Measurements from ENCODE around the gene THSD7A. TPM values are rescaled to one million over a fixed set of nuclear protein-coding genes. Genes with fewer than 3 reads are reported as not detected.

THSD7A gene
- polyA plus RNA-seq, 1 donor (not counting 4 experiments of a cell fraction or from before 2014, with no cell fraction given) = not detected

DNA sequence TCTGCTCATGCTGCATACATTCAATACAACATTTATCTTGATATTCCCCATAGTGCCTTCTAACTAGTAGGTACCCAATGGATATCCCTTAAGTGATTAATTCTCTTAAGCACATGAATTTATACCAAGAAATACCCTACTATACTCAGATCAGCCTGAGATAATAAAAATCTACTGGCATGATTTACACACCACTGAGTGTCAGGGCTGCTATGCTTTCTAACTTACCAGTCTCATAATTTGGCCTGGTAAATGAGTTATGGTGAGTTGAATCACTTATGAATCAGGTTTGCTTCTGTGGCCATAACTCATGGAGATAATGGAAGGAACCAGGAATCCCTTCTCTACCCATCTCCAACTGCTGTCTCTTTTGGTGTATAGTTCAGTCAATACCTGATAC lies 122.8 kb downstream of the THSD7A start:
- H3K9me3 ChIP-seq (ENCODE audit: control insufficient read depth, low read depth, low read length) = no peaks in the 10 kb centered on the region
- no peaks in the 10 kb centered on the region for H4K20me1 ChIP-seq (ENCODE audit: control insufficient read depth, extremely low read depth, insufficient read depth, low read length)
- no peak overlapping the region for H3K4me3 ChIP-seq (ENCODE audit: control insufficient read depth in 2 of 3, extremely low read depth in 1 of 3, insufficient read depth in 2 of 3, low read depth in 1 of 3, low read length in 3 of 3)
- no peaks in the 10 kb centered on the region for H3K79me2 ChIP-seq (ENCODE audit: control insufficient read depth, insufficient read depth, low read length)
- H3K27ac ChIP-seq (ENCODE audit: control insufficient read depth, insufficient read depth, low read length) = no peak overlapping the region
- H3K9ac ChIP-seq (ENCODE audit: control insufficient read depth, extremely low read depth, insufficient read depth, low read length) = no peak overlapping the region
- H3K4me1 ChIP-seq (ENCODE audit: control insufficient read depth, extremely low read depth, insufficient read depth, low read length) = no peaks in the 10 kb centered on the region
- H3K27me3 ChIP-seq (ENCODE audit: control insufficient read depth, extremely low read depth, insufficient read depth, low read length) = no peaks in the 10 kb centered on the region
- DNase-seq (ENCODE audit: low read depth, low spot score) (no peak), FAIRE-seq (no peak)
- dilution Hi-C loops (cut with MboI; ENCODE audit: extremely low pct_ligation_motif_present, low sequenced_read_pairs) = no loop called here
- no peak overlapping the region for H3K4me2 ChIP-seq (ENCODE audit: control insufficient read depth, extremely low read depth, insufficient read depth, low read depth, low read length)
- TF ChIP-seq, protein P1, sequence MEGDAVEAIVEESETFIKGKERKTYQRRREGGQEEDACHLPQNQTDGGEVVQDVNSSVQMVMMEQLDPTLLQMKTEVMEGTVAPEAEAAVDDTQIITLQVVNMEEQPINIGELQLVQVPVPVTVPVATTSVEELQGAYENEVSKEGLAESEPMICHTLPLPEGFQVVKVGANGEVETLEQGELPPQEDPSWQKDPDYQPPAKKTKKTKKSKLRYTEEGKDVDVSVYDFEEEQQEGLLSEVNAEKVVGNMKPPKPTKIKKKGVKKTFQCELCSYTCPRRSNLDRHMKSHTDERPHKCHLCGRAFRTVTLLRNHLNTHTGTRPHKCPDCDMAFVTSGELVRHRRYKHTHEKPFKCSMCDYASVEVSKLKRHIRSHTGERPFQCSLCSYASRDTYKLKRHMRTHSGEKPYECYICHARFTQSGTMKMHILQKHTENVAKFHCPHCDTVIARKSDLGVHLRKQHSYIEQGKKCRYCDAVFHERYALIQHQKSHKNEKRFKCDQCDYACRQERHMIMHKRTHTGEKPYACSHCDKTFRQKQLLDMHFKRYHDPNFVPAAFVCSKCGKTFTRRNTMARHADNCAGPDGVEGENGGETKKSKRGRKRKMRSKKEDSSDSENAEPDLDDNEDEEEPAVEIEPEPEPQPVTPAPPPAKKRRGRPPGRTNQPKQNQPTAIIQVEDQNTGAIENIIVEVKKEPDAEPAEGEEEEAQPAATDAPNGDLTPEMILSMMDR (optimal IDR thresholded peaks at IDR 0.05 in 1 of 3, IDR thresholded peaks at IDR 0.05 in 1 of 3, conservative IDR thresholded peaks at IDR 0.05 in 1 of 3; ENCODE audit: extremely low read depth in 1 of 3, insufficient read depth in 2 of 3, low read length in 3 of 3) = no peak
- no peak for TF ChIP-seq EZH2 (IDR thresholded peaks at IDR 0.05; ENCODE audit: low read length)
- no peak overlapping the region for H2AFZ ChIP-seq (ENCODE audit: control insufficient read depth, low read length)
- H3K36me3 ChIP-seq (ENCODE audit: control insufficient read depth in 2 of 2, extremely low read depth in 1 of 2, insufficient read depth in 2 of 2, low read length in 2 of 2) = no peaks in the 10 kb centered on the region
- H3K9me1 ChIP-seq (ENCODE audit: control insufficient read depth, extremely low read depth, insufficient read depth, low read length) = no peaks in the 10 kb centered on the region

DNA sequence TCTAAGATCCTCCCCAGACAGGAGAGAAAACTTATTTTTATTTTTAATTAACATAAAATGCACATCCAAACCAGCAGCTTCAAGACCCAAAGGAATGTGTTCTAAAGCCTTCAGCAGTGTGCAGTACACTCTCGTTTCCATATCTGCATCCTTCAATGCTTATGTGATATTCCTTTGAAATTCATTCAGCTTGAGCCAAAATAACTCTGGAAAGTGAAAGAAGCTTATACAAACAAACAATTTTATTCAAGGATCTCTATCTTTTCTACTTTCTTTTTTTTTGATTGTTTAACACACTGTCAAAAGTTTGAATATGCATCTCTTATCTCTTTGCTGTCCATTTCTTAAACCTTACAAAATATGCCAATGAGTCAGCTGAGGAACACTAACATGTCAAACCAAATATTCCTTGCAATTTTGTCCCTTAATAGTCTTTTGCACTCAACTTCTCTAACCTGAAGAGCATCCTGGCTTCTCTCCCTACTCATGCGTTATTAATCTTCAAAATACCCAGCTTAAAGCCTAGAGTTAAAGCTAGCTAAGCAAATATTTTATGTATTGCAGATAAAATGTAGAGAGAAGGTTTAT lies 124.3 kb downstream of the THSD7A start:
- no peaks in the 10 kb centered on the region for H3K4me1 ChIP-seq (ENCODE audit: control insufficient read depth, extremely low read depth, insufficient read depth, low read length)
- H3K9me3 ChIP-seq (ENCODE audit: control insufficient read depth, low read depth, low read length) = no peaks in the 10 kb centered on the region
- no peak overlapping the region for H2AFZ ChIP-seq (ENCODE audit: control insufficient read depth, low read length)
- H3K27me3 ChIP-seq (ENCODE audit: control insufficient read depth, extremely low read depth, insufficient read depth, low read length) = no peaks in the 10 kb centered on the region
- H3K4me3 ChIP-seq (ENCODE audit: control insufficient read depth in 2 of 3, extremely low read depth in 1 of 3, insufficient read depth in 2 of 3, low read depth in 1 of 3, low read length in 3 of 3) = no peak overlapping the region
- no peaks in the 10 kb centered on the region for H3K79me2 ChIP-seq (ENCODE audit: control insufficient read depth, insufficient read depth, low read length)
- dilution Hi-C loops (cut with MboI; ENCODE audit: extremely low pct_ligation_motif_present, low sequenced_read_pairs) = no loop called here
- FAIRE-seq (no peak), DNase-seq (ENCODE audit: low read depth, low spot score) (no peak)
- no peak overlapping the region for H3K27ac ChIP-seq (ENCODE audit: control insufficient read depth, insufficient read depth, low read length)
- no peaks in the 10 kb centered on the region for H3K36me3 ChIP-seq (ENCODE audit: control insufficient read depth in 2 of 2, extremely low read depth in 1 of 2, insufficient read depth in 2 of 2, low read length in 2 of 2)
- no peak overlapping the region for H3K9ac ChIP-seq (ENCODE audit: control insufficient read depth, extremely low read depth, insufficient read depth, low read length)
- H4K20me1 ChIP-seq (ENCODE audit: control insufficient read depth, extremely low read depth, insufficient read depth, low read length) = no peaks in the 10 kb centered on the region
- no peaks in the 10 kb centered on the region for H3K9me1 ChIP-seq (ENCODE audit: control insufficient read depth, extremely low read depth, insufficient read depth, low read length)
- TF ChIP-seq, protein P1 (optimal IDR thresholded peaks at IDR 0.05 in 1 of 3, IDR thresholded peaks at IDR 0.05 in 1 of 3, conservative IDR thresholded peaks at IDR 0.05 in 1 of 3; ENCODE audit: extremely low read depth in 1 of 3, insufficient read depth in 2 of 3, low read length in 3 of 3) = no peak
- no peak for TF ChIP-seq EZH2 (IDR thresholded peaks at IDR 0.05; ENCODE audit: low read length)
- H3K4me2 ChIP-seq (ENCODE audit: control insufficient read depth, extremely low read depth, insufficient read depth, low read depth, low read length) = no peak overlapping the region

Measured in keratinocyte (primary cell).